ENCODE measurements around the gene ATP10B. TPM values are rescaled to one million over a fixed set of nuclear protein-coding genes. Genes with fewer than 3 reads are reported as not detected.

Gene ATP10B
- total RNA-seq, 2 donors from 2014 or later, result 0.47 TPM; not detected in 1

DNA sequence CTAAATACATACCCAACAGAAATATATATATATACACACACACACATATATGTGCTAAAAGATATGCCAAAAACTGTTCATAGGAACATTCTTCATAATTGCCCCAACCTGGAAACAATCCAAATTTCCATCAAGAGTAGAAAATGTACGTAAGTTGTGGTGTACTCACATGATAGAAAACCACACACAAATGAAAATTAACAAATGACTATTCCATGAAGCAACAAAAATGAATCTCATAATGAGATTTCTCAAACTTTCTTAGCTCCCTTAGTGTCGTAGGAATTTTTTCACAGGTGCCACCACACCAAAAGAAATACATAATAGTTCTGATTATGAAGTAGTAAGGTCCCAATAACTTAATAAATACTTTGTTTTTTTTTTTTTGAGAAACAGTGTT lies 7.8 kb downstream of the ATP10B start:
- Histone ChIP-seq H3K27ac (no peak overlapping the region), H3K27me3 (no peaks in the 10 kb centered on the region), H3K4me3 (no peak overlapping the region), H3K4me1 (no peaks in the 10 kb centered on the region), H3K36me3 (no peaks in the 10 kb centered on the region), H3K9me3 (no peaks in the 10 kb centered on the region)
- TF ChIP-seq, protein P1, sequence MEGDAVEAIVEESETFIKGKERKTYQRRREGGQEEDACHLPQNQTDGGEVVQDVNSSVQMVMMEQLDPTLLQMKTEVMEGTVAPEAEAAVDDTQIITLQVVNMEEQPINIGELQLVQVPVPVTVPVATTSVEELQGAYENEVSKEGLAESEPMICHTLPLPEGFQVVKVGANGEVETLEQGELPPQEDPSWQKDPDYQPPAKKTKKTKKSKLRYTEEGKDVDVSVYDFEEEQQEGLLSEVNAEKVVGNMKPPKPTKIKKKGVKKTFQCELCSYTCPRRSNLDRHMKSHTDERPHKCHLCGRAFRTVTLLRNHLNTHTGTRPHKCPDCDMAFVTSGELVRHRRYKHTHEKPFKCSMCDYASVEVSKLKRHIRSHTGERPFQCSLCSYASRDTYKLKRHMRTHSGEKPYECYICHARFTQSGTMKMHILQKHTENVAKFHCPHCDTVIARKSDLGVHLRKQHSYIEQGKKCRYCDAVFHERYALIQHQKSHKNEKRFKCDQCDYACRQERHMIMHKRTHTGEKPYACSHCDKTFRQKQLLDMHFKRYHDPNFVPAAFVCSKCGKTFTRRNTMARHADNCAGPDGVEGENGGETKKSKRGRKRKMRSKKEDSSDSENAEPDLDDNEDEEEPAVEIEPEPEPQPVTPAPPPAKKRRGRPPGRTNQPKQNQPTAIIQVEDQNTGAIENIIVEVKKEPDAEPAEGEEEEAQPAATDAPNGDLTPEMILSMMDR (IDR thresholded peaks at IDR 0.05), result no peak
- DNase-seq (ENCODE audit: low spot score), result no peak

DNA sequence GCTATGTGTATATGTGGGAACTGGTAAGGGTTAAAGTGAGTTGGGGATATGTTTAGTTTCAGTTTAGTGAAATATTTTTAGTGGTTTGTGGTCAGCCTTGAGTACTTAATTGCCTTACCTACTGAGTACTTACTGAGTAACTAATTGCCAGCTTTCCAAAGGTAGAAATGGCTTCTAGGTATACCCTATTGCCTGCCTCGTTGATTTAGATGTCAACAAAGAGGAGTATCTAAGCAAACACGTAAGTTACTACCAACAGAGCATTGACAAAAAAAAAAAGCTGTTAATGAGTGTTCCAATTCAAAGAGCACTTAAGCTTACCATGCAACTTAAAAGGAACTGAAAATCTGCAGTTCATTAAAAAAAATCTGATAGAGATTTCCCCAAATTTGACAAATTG lies 8.8 kb downstream of the ATP10B start:
- no peak overlapping the region for H3K27ac ChIP-seq
- H3K9me3 ChIP-seq, result no peaks in the 10 kb centered on the region
- H3K4me3 ChIP-seq, result no peak overlapping the region
- H3K27me3 ChIP-seq, result no peaks in the 10 kb centered on the region
- H3K4me1 ChIP-seq, result no peaks in the 10 kb centered on the region
- TF ChIP-seq, protein P1 (IDR thresholded peaks at IDR 0.05), result no peak
- DNase-seq (ENCODE audit: low spot score), result no peak
- no peaks in the 10 kb centered on the region for H3K36me3 ChIP-seq

DNA sequence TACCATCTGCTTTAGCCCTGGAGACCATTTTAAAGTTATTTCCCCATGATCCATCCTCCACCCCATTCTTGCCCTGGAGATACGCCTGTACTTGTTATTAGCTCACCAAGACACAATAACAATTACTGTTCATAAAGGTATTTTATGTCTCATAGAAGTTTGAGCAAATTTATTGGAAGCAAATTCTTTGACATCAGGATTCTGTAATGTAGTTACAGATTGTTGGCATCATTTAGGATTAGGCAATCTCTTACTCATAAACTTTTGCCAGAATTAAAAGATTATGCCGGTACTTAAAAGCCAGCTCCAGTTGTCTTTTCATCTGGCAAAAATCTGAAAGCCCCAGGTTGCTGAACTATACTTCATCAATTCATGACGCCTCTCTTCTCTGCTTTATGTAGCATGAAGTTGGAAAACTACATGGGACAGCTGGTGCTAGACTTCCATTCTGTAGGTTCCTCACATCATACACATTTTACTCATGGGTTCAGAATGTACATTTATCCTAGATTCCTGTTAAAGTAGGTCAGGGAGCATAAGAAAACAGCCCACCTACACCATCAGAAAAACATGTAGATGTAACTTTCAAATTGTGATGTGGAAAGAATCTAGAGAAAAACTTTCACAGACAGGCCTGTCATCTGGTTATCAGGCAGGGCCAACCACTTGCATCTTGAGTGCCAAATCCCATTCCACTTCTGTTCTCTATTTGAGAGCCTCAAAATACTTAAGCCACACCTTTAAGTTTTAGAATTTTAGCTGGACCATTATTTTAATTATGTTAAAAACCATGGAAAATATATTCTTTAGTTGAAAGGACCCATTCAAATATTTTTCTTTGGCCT lies 14.0 kb downstream of the ATP10B start:
- H3K4me3 ChIP-seq, result no peak overlapping the region
- no peaks in the 10 kb centered on the region for H3K36me3 ChIP-seq
- H3K27ac ChIP-seq, result no peak overlapping the region
- H3K4me1 ChIP-seq, result no peaks in the 10 kb centered on the region
- H3K9me3 ChIP-seq, result peaks cover 0 to 12% of the 10 kb centered on the region in 2 donors
- H3K27me3 ChIP-seq, result no peaks in the 10 kb centered on the region
- TF ChIP-seq, protein P1 (IDR thresholded peaks at IDR 0.05), result no peak
- no peak for DNase-seq (ENCODE audit: low spot score)

DNA sequence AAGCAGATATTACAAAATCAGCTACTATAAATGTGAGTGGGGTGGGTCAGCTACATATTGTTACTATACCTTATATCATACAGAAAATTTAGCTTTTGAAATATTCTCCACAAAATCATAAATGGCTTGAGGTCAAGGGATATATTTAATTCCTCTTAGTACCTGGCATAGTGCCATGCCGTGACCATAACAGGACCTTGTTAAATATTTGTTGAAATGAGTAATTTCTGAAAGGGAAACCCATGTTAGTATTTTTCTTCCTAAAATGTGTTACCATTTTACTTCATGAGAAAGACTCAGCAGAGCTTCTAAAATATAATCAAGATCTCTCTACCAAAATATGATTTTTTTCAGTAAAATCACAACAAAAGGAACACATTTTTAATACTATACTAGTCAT lies 14.8 kb downstream of the ATP10B start:
- no peak for DNase-seq (ENCODE audit: low spot score)
- no peaks in the 10 kb centered on the region for H3K4me1 ChIP-seq
- H3K9me3 ChIP-seq, result peaks cover 0 to 18% of the 10 kb centered on the region in 2 donors
- TF ChIP-seq, protein P1 (IDR thresholded peaks at IDR 0.05), result no peak
- H3K36me3 ChIP-seq, result no peaks in the 10 kb centered on the region
- H3K27me3 ChIP-seq, result no peaks in the 10 kb centered on the region
- no peak overlapping the region for H3K4me3 ChIP-seq
- H3K27ac ChIP-seq, result no peak overlapping the region

DNA sequence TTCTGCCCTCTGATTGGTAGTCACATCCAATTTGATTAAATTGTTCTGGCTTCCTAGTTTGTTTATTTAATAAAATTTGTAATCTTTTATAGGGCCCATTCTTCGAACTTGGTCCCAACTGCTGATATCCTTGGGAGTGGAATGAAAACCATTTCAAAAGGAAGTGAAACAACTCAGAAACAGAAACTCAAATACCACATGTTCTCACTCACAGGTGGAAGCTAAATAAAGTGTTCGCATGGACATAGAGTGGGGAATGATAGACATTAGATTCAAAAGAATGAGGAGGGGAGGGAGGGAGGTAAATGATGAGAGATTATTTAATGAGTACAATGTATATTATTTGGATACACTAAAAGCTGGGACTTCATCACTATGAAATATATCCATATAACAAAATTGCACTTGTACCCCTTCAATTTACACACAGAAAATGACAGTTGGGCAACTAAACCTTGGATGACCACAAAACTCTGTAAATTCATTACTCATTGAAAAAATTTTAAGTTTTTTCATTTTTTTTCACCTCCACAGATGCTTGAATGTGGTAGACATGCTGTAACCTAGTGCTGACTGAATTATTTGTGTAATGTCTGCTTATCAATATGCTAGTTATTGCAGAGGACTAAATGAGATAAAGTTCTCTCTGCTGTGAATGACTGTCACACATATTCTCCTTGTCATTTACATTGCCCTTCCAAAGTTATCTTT lies 16.0 kb downstream of the ATP10B start:
- H3K4me1 ChIP-seq, result no peaks in the 10 kb centered on the region
- no peaks in the 10 kb centered on the region for H3K27me3 ChIP-seq
- no peaks in the 10 kb centered on the region for H3K36me3 ChIP-seq
- H3K9me3 ChIP-seq, result peaks cover 0 to 18% of the 10 kb centered on the region in 2 donors
- H3K27ac ChIP-seq, result no peak overlapping the region
- TF ChIP-seq, protein P1 (IDR thresholded peaks at IDR 0.05), result no peak
- no peak for DNase-seq (ENCODE audit: low spot score)
- H3K4me3 ChIP-seq, result no peak overlapping the region
